K562 (cell line): ENCODE results near the gene FGF21. TPM values are rescaled to one million over a fixed set of nuclear protein-coding genes. Genes with fewer than 3 reads are reported as not detected.

Source experiments
- BCL6 ChIP-seq: fragments of 250-450 bp; sonication (Bioruptor Pico); IDR thresholded peaks from 2 replicates; pipeline ENCODE4 v1.4.0; 2020
- BMI1 ChIP-seq: fragments of 150-350 bp; IDR thresholded peaks from 2 replicates; pipeline ENCODE4 v1.6.1; 2014; ENCODE audit warnings: low read length
- BRD4 ChIP-seq: fragments of 200-600 bp; sonication (generic); IDR thresholded peaks from 2 replicates; pipeline ENCODE4 v1.6.1; 2017; ENCODE audit warnings: inconsistent platforms
- CBFB ChIP-seq: sonication (generic); formaldehyde crosslinking; IDR thresholded peaks from 2 replicates; pipeline ENCODE4 v1.4.0; 2020; ENCODE audit warnings: mild to moderate bottlenecking, missing genetic modification reagents
- CBX3 ChIP-seq, 2 experiments: IDR thresholded peaks; 1 replicate in 1 of 2; 2 replicates in 1 of 2; pipeline ENCODE4 v1.6.1; 2012; ENCODE audit warnings: inconsistent platforms in 2 of 2, low read length in 2 of 2, borderline replicate concordance in 1 of 2, control low read depth in 1 of 2
- DNMT1 ChIP-seq: fragments of 450-650 bp; IDR thresholded peaks from 2 replicates; pipeline ENCODE4 v1.6.1; 2016; ENCODE audit warnings: antibody characterized with exemption, mild to moderate bottlenecking
- KLF6 ChIP-seq: fragments of 250-450 bp; sonication (Bioruptor Pico); IDR thresholded peaks from 2 replicates; pipeline ENCODE4 v1.4.0; 2020; ENCODE audit warnings: mild to moderate bottlenecking, moderate library complexity, borderline replicate concordance
- NR3C1 ChIP-seq: sonication (generic); formaldehyde crosslinking; IDR thresholded peaks from 2 replicates; pipeline ENCODE4 v1.8.1; 2022; ENCODE audit warnings: missing genetic modification reagents
- PHB2 ChIP-seq: fragments of 450-650 bp; IDR thresholded peaks from 2 replicates; pipeline ENCODE4 v1.6.1; 2017; ENCODE audit warnings: low read depth
- PRPF4 ChIP-seq: fragments of 200-400 bp; formaldehyde crosslinking; IDR thresholded peaks from one replicate; pipeline ENCODE4 v1.6.1; 2017; ENCODE audit warnings: low read length, low read depth, mild to moderate bottlenecking; ENCODE audit not compliant: insufficient read depth, poor library complexity, severe bottlenecking
- SMAD3 ChIP-seq: fragments of 450-650 bp; formaldehyde crosslinking; conservative IDR thresholded peaks from 2 replicates; pipeline ENCODE4 v1.4.0; 2020; ENCODE audit warnings: mild to moderate bottlenecking
- TAF15 ChIP-seq: fragments of 200-400 bp; formaldehyde crosslinking; IDR thresholded peaks from 2 replicates; pipeline ENCODE4 v1.6.1; 2017; ENCODE audit warnings: mild to moderate bottlenecking, low read depth, low read length, moderate library complexity
- ZNF134 ChIP-seq: fragments of 250-450 bp; sonication (Bioruptor Pico); conservative IDR thresholded peaks from 2 replicates; pipeline ENCODE4 v1.4.0; 2020
- ZNF445 ChIP-seq: fragments of 250-450 bp; sonication (Bioruptor Pico); IDR thresholded peaks from 2 replicates; pipeline ENCODE4 v1.4.0; 2020; ENCODE audit warnings: low read depth, mild to moderate bottlenecking, moderate library complexity
- ZNF696 ChIP-seq: fragments of 250-450 bp; sonication (Bioruptor Pico); conservative IDR thresholded peaks from 2 replicates; pipeline ENCODE4 v1.4.0; 2020; ENCODE audit warnings: mild to moderate bottlenecking, moderate library complexity
- ZNF75A ChIP-seq: fragments of 450-650 bp; formaldehyde crosslinking; IDR thresholded peaks from 2 replicates; pipeline ENCODE4 v1.4.0; 2020; ENCODE audit warnings: mild to moderate bottlenecking
- polyA plus RNA-seq, 8 experiments: library from polyadenylated mRNA; depleted of rRNA in 4 of 8; stranded (reverse) in 5 of 8; unstranded in 3 of 8; fragments of >200 nt; fragmentation: Nextera tagmentation in 2 of 8; fragmentation: Illumina TruSeq in 1 of 8; extraction: Ambion mirVana in 2 of 8; extraction: Trizol in 1 of 8; gene quantifications; 2 replicates each; pipeline versions ENCODE4 v1.2.1 to v1.2.3, GENCODE V29; 2011 to 2014; ENCODE audit warnings: inconsistent platforms in 1 of 8, missing spikeins in 1 of 8
- total RNA-seq, 7 experiments: library from RNA; depleted of rRNA in 6 of 7; stranded (reverse); fragments of >200 nt in 6 of 7; fragmentation: Illumina TruSeq in 2 of 7; extraction: Trizol in 2 of 7; gene quantifications; 2 replicates each; pipeline versions ENCODE4 v1.2.1 to v1.2.3, GENCODE V29; 2011 to 2021; ENCODE audit warnings: low replicate concordance in 1 of 7
- TF ChIP-seq, protein P1 (sequence below): fragments of 250-450 bp; sonication (Bioruptor Pico); IDR thresholded peaks from 2 replicates; pipeline ENCODE4 v1.8.0; 2021; ENCODE audit warnings: borderline replicate concordance, mild to moderate bottlenecking, moderate library complexity; ENCODE audit not compliant: poor library complexity, severe bottlenecking
- TF ChIP-seq, protein P2 (sequence below): sonication (generic); formaldehyde crosslinking; IDR thresholded peaks from 2 replicates; pipeline ENCODE4 v1.8.0; 2022; ENCODE audit warnings: missing genetic modification reagents, mild to moderate bottlenecking, borderline replicate concordance
- TF ChIP-seq, protein P3 (sequence below): fragments of 250-450 bp; sonication (Bioruptor Pico); IDR thresholded peaks from 2 replicates; pipeline ENCODE4 v1.4.0; 2020; ENCODE audit warnings: mild to moderate bottlenecking
- TF ChIP-seq, protein P4 (sequence below): fragments of 450-650 bp; conservative IDR thresholded peaks from 2 replicates; pipeline ENCODE4 v1.6.1; 2016; ENCODE audit warnings: missing genetic modification characterization, low read depth, mild to moderate bottlenecking, control low read depth, missing compliant biosample characterization
- TF ChIP-seq, protein P5 (sequence below): fragments of 450-650 bp; IDR thresholded peaks from one replicate; pipeline ENCODE4 v1.6.1; 2018; ENCODE audit warnings: mild to moderate bottlenecking, moderate library complexity; ENCODE audit not compliant: partially characterized antibody

The FGF21 gene
- total and polyA plus RNA-seq, 9 of the 15 experiments (the other 6 are each of a cell fraction or from before 2014, with no cell fraction given) = 0.04 to 0.77 (median 0.09) TPM; not detected in 6

DNA sequence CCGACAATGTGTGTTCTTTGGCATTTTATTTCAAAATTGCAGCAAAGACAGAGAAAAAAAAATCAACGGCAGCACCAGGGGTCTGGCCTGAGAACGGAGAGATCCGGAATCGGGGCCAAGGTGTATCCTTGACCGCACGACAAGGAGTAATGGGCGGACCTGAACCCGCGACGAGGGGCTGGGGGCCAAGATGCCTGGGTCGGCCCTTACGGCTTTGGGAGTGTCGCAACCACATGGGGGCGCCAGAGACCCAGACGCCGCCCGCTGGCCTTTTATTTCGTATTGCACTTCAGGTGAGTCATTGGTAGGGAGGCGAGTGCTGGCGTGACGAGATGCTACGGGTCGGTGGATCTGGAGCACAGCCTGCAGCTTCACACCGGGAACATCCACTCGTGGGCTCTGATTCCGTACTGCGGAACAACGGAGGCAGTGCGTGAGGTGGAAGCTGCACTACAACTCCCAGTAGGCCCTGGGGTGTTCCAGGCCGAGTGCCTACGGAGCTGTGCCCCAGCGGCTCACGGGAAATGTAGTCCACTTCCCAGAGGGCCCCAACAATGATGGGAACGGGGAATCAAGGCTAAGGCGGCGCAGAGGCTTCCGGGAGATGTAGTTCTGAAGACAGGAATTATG, 39.8 kb downstream of the FGF21 start (continued):
- TF ChIP-seq, protein P1, sequence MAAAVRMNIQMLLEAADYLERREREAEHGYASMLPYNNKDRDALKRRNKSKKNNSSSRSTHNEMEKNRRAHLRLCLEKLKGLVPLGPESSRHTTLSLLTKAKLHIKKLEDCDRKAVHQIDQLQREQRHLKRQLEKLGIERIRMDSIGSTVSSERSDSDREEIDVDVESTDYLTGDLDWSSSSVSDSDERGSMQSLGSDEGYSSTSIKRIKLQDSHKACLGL (CRISPR knock-in tag) = no peak
- TF ChIP-seq PRPF4 (no peak), BRD4 (no peak), BCL6 (peak; percentile 49; the same call in 1 of the 2 replicates), ZNF134 (0 out of 2 replicates have a peak, but pooled peaks have one; percentile 41), NR3C1 (CRISPR knock-in tag) (no peak), DNMT1 (0 out of 2 replicates have a peak, but pooled peaks have one; percentile 16), BMI1 (no peak), TAF15 (no peak), PHB2 (no peak), ZNF75A (CRISPR knock-in tag) (no peak), CBFB (CRISPR knock-in tag) (peak; percentile 68), CBX3 (IDR thresholded peaks at IDR 0.05; ENCODE audit: borderline replicate concordance in 1 of 2, low read length in 2 of 2) (peak in 1 of 2 experiments; percentile 77; a peak in 1 of 3 replicates), ZNF445 (CRISPR knock-in tag) (no peak), ZNF696 (CRISPR knock-in tag) (no peak), KLF6 (CRISPR knock-in tag) (no peak; the same call in 1 of the 2 replicates), SMAD3 (CRISPR knock-in tag) (0 out of 2 replicates have a peak, but pooled peaks have one; percentile 50)
- TF ChIP-seq, protein P2, sequence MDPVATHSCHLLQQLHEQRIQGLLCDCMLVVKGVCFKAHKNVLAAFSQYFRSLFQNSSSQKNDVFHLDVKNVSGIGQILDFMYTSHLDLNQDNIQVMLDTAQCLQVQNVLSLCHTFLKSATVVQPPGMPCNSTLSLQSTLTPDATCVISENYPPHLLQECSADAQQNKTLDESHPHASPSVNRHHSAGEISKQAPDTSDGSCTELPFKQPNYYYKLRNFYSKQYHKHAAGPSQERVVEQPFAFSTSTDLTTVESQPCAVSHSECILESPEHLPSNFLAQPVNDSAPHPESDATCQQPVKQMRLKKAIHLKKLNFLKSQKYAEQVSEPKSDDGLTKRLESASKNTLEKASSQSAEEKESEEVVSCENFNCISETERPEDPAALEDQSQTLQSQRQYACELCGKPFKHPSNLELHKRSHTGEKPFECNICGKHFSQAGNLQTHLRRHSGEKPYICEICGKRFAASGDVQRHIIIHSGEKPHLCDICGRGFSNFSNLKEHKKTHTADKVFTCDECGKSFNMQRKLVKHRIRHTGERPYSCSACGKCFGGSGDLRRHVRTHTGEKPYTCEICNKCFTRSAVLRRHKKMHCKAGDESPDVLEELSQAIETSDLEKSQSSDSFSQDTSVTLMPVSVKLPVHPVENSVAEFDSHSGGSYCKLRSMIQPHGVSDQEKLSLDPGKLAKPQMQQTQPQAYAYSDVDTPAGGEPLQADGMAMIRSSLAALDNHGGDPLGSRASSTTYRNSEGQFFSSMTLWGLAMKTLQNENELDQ (CRISPR knock-in tag) = no peak
- TF ChIP-seq, protein P3, sequence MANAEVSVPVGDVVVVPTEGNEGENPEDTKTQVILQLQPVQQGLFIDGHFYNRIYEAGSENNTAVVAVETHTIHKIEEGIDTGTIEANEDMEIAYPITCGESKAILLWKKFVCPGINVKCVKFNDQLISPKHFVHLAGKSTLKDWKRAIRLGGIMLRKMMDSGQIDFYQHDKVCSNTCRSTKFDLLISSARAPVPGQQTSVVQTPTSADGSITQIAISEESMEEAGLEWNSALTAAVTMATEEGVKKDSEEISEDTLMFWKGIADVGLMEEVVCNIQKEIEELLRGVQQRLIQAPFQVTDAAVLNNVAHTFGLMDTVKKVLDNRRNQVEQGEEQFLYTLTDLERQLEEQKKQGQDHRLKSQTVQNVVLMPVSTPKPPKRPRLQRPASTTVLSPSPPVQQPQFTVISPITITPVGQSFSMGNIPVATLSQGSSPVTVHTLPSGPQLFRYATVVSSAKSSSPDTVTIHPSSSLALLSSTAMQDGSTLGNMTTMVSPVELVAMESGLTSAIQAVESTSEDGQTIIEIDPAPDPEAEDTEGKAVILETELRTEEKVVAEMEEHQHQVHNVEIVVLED (CRISPR knock-in tag) = peak; percentile 76
- TF ChIP-seq, protein P4, sequence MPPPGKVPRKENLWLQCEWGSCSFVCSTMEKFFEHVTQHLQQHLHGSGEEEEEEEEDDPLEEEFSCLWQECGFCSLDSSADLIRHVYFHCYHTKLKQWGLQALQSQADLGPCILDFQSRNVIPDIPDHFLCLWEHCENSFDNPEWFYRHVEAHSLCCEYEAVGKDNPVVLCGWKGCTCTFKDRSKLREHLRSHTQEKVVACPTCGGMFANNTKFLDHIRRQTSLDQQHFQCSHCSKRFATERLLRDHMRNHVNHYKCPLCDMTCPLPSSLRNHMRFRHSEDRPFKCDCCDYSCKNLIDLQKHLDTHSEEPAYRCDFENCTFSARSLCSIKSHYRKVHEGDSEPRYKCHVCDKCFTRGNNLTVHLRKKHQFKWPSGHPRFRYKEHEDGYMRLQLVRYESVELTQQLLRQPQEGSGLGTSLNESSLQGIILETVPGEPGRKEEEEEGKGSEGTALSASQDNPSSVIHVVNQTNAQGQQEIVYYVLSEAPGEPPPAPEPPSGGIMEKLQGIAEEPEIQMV (tag) = no peak
- TF ChIP-seq, protein P5, sequence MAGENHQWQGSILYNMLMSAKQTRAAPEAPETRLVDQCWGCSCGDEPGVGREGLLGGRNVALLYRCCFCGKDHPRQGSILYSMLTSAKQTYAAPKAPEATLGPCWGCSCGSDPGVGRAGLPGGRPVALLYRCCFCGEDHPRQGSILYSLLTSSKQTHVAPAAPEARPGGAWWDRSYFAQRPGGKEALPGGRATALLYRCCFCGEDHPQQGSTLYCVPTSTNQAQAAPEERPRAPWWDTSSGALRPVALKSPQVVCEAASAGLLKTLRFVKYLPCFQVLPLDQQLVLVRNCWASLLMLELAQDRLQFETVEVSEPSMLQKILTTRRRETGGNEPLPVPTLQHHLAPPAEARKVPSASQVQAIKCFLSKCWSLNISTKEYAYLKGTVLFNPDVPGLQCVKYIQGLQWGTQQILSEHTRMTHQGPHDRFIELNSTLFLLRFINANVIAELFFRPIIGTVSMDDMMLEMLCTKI = no peak
